ENCODE data around the gene PDE10A. TPM values are rescaled to one million over a fixed set of nuclear protein-coding genes. Genes with fewer than 3 reads are reported as not detected.

Gene PDE10A
- total and polyA plus RNA-seq, 2 of the 4 experiments (the other 2 are of a cell fraction): 3.4 to 12.4 TPM

DNA sequence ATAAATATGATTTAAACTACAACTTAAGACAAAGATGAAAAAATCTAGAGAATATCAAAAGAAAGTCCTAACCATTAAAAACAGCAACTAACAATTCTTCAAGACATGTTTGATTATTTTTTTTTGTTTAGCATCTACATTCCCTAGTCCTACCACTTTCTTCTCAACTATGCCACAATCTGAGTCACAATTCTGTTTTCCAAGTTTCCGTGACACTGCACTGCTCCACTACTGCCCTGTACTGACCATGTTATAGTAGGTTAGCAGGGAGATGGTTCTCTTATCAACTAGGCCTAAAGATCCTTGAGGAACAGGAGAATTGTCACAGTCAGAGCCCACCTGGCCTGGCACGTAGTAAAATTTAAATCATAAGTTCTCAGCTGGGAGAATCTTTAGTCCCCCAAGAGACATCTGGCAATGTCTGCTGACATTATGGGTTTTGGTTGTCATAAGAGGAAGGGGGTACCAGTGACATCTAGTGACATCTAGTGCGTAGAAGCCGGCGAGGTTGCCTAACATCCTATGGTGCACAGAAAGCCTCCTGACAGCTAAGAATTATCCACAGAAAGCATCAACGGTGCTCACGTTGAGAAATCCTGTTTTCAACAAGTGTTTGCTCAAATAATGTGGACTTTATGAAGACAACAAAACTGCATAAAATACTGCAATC lies 100.5 kb downstream of the PDE10A start:
- Histone ChIP-seq H3K14ac (replicated peaks; ENCODE audit: low read depth, low read length) (no peak overlapping the region), H3K9ac (ENCODE audit: low read depth, low read length) (no peak overlapping the region; the same call in 1 of the 2 replicates), H3K9me1 (ENCODE audit: insufficient read depth, low read length) (no peaks in the 10 kb centered on the region), H2BK20ac (ENCODE audit: low read depth, low read length) (peak overlapping the region; percentile 43; the same call in 1 of the 2 replicates), H3K79me1 (ENCODE audit: low read depth in 1 of 2, low read length in 2 of 2) (peaks cover 4 to 30% of the 10 kb centered on the region in 2 experiments; a peak in 3 of 4 replicates), H2BK15ac (ENCODE audit: low read depth, low read length) (no peak overlapping the region), H3K36me3 (ENCODE audit: control insufficient read depth, insufficient read depth, low read length) (no peaks in the 10 kb centered on the region), H2AFZ (replicated peaks; ENCODE audit: low read length, poor library complexity) (no peak overlapping the region), H3K4me2 (ENCODE audit: low read depth, low read length) (no peak overlapping the region), H4K8ac (ENCODE audit: low read depth in 2 of 2, low read length in 2 of 2) (no peak overlapping the region), H4K5ac (ENCODE audit: low read depth, low read length) (no peak overlapping the region), H3K4me3 (ENCODE audit: insufficient read depth, low read depth, low read length) (no peak overlapping the region), H4K91ac (ENCODE audit: insufficient read depth, low read depth, low read length) (no peak overlapping the region), H3K27me3 (ENCODE audit: control insufficient read depth, insufficient read depth, low read length) (no peaks in the 10 kb centered on the region), H2BK120ac (ENCODE audit: low read depth, low read length) (0 out of 2 replicates have a peak overlapping the region, but pooled peaks have one; percentile 7), H3K27ac (ENCODE audit: insufficient read depth, low read length) (no peak overlapping the region; the same call in 1 of the 2 replicates), H3K23ac (ENCODE audit: low read depth, low read length) (no peak overlapping the region), H3K4ac (ENCODE audit: low read depth, low read length) (no peak overlapping the region), H2AK9ac (replicated peaks; ENCODE audit: low read depth, low read length, poor library complexity) (no peak overlapping the region), H2AK5ac (ENCODE audit: low read depth, low read length) (0 out of 2 replicates have a peak overlapping the region, but pooled peaks have one; percentile 38), H3K56ac (ENCODE audit: extremely low read depth, insufficient read depth, low read length) (no peak overlapping the region), H2BK5ac (ENCODE audit: low read depth, low read length, poor library complexity, severe bottlenecking) (peak overlapping the region; percentile 0), H4K20me1 (ENCODE audit: insufficient read depth, low read length) (no peaks in the 10 kb centered on the region), H3K18ac (ENCODE audit: low read depth, low read length) (0 out of 2 replicates have a peak overlapping the region, but pooled peaks have one; percentile 20), H3K9me3 (ENCODE audit: control insufficient read depth, insufficient read depth, low read length) (peaks cover 2% of the 10 kb centered on the region; the same call in 1 of the 2 replicates), H3K4me1 (ENCODE audit: control insufficient read depth, insufficient read depth, low read length) (peaks cover 5% of the 10 kb centered on the region)
- POLR2A ChIA-PET (ENCODE audit: unreplicated experiment): no interaction called here
- BruUV-seq (replicated peaks): no TSS peak
- DNase-seq: peak; percentile 64
- no CpG with 5 or more reads among the region's 7 CpGs for WGBS, 2 experiments (ENCODE audit: extremely low coverage in 2 of 2, insufficient read length in 1 of 2)
- in situ Hi-C loops (cut with MboI; ENCODE audit: low sequenced_read_pairs) (no loop called here), intact Hi-C loops (cut with micrococcal nuclease) (no loop called here), dilution Hi-C loops (cut with HindIII; ENCODE audit: low sequenced_read_pairs, unreplicated experiment) (no loop called here)
- CTCF ChIA-PET: interaction anchor here (1.0 kb wide), 1 partner anchor 42 kb away, joined by 3 read pairs; no protein-coding TSS in a partner anchor
- TF ChIP-seq RCOR1 (IDR thresholded peaks at IDR 0.05; ENCODE audit: insufficient replicate concordance, low read length): no peak
- no peak for TF ChIP-seq MXI1 (IDR thresholded peaks at IDR 0.05; ENCODE audit: borderline replicate concordance, low read depth, low read length)
- TF ChIP-seq, protein P1, sequence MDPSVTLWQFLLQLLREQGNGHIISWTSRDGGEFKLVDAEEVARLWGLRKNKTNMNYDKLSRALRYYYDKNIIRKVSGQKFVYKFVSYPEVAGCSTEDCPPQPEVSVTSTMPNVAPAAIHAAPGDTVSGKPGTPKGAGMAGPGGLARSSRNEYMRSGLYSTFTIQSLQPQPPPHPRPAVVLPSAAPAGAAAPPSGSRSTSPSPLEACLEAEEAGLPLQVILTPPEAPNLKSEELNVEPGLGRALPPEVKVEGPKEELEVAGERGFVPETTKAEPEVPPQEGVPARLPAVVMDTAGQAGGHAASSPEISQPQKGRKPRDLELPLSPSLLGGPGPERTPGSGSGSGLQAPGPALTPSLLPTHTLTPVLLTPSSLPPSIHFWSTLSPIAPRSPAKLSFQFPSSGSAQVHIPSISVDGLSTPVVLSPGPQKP (IDR thresholded peaks at IDR 0.05; ENCODE audit: borderline replicate concordance, low read depth, low read length): no peak
- TF ChIP-seq BHLHE40 (IDR thresholded peaks at IDR 0.05; ENCODE audit: low read depth, low read length): no peak
- no peak for TF ChIP-seq MAZ (IDR thresholded peaks at IDR 0.05; ENCODE audit: borderline replicate concordance, low read depth, low read length)
- no peak for TF ChIP-seq RFX5 (IDR thresholded peaks at IDR 0.05; ENCODE audit: low read depth, low read length)
- peak; percentile 96 for ATAC-seq (ENCODE audit: low read depth)
